ENCODE results near the gene WWOX. TPM values are rescaled to one million over a fixed set of nuclear protein-coding genes. Genes with fewer than 3 reads are reported as not detected.

WWOX gene
- total and polyA plus RNA-seq, 2 of the 4 experiments (the other 2 are of a cell fraction), result 2.7 to 5.4 TPM

- no peaks in the 10 kb centered on the region for H3K79me1 ChIP-seq (ENCODE audit: low read depth in 1 of 2, low read length in 2 of 2)
- peaks cover 24% of the 10 kb centered on the region for H3K9me3 ChIP-seq (ENCODE audit: control insufficient read depth, insufficient read depth, low read length)
- ChIA-PET CTCF (no interaction called here), POLR2A (ENCODE audit: unreplicated experiment) (no interaction called here)
- no peak overlapping the region for H4K5ac ChIP-seq (ENCODE audit: low read depth, low read length)
- H3K23ac ChIP-seq (ENCODE audit: low read depth, low read length), result no peak overlapping the region
- no peak overlapping the region for H3K56ac ChIP-seq (ENCODE audit: extremely low read depth, insufficient read depth, low read length)
- TF ChIP-seq RFX5 (IDR thresholded peaks at IDR 0.05; ENCODE audit: low read depth, low read length) (no peak), POLR2A (IDR thresholded peaks at IDR 0.05; ENCODE audit: low read depth, low read length) (no peak), MXI1 (IDR thresholded peaks at IDR 0.05; ENCODE audit: borderline replicate concordance, low read depth, low read length) (no peak), SMC3 (IDR thresholded peaks at IDR 0.05; ENCODE audit: low read depth, low read length) (no peak), MAZ (IDR thresholded peaks at IDR 0.05; ENCODE audit: borderline replicate concordance, low read depth, low read length) (no peak), RCOR1 (IDR thresholded peaks at IDR 0.05; ENCODE audit: insufficient replicate concordance, low read length) (no peak), USF2 (IDR thresholded peaks at IDR 0.05; ENCODE audit: low read depth, low read length) (no peak), CTCF (conservative IDR thresholded peaks at IDR 0.05; ENCODE audit: low read depth, low read length) (no peak), BHLHE40 (IDR thresholded peaks at IDR 0.05; ENCODE audit: low read depth, low read length) (no peak), ELK1 (IDR thresholded peaks at IDR 0.05; ENCODE audit: borderline replicate concordance, low read depth, low read length) (no peak), MAFK (IDR thresholded peaks at IDR 0.05; ENCODE audit: low read depth, low read length) (no peak), CEBPB (IDR thresholded peaks at IDR 0.05; ENCODE audit: low read depth, low read length) (no peak)
- no peak overlapping the region for H3K27ac ChIP-seq (ENCODE audit: insufficient read depth, low read length)
- H3K9ac ChIP-seq (ENCODE audit: low read depth, low read length), result no peak overlapping the region
- DNase-seq (no peak), ATAC-seq (ENCODE audit: low read depth) (no peak)
- no peaks in the 10 kb centered on the region for H4K20me1 ChIP-seq (ENCODE audit: insufficient read depth, low read length)
- intact Hi-C loops (cut with micrococcal nuclease) (no loop called here), dilution Hi-C loops (cut with HindIII; ENCODE audit: low sequenced_read_pairs, unreplicated experiment) (no loop called here), in situ Hi-C loops (cut with MboI; ENCODE audit: low sequenced_read_pairs) (no loop called here)
- H3K36me3 ChIP-seq (ENCODE audit: control insufficient read depth, insufficient read depth, low read length), result no peaks in the 10 kb centered on the region
- H2AK5ac ChIP-seq (ENCODE audit: low read depth, low read length), result no peak overlapping the region
- BruUV-seq (replicated peaks), result no TSS peak
- H2BK5ac ChIP-seq (ENCODE audit: low read depth, low read length, poor library complexity, severe bottlenecking), result no peak overlapping the region
- H3K4me3 ChIP-seq (ENCODE audit: insufficient read depth, low read depth, low read length), result no peak overlapping the region
- no peak overlapping the region for H3K18ac ChIP-seq (ENCODE audit: low read depth, low read length)
- no peaks in the 10 kb centered on the region for H3K4me1 ChIP-seq (ENCODE audit: control insufficient read depth, insufficient read depth, low read length)
- no peak overlapping the region for H2BK120ac ChIP-seq (ENCODE audit: low read depth, low read length)
- H2BK15ac ChIP-seq (ENCODE audit: low read depth, low read length), result no peak overlapping the region
- H3K4me2 ChIP-seq (ENCODE audit: low read depth, low read length), result no peak overlapping the region
- no peaks in the 10 kb centered on the region for H3K27me3 ChIP-seq (ENCODE audit: control insufficient read depth, insufficient read depth, low read length)
- H3K9me1 ChIP-seq (ENCODE audit: insufficient read depth, low read length), result no peaks in the 10 kb centered on the region
- no peak overlapping the region for H2BK20ac ChIP-seq (ENCODE audit: low read depth, low read length)
- no peak overlapping the region for H3K4ac ChIP-seq (ENCODE audit: low read depth, low read length)
- H4K8ac ChIP-seq (ENCODE audit: low read depth in 2 of 2, low read length in 2 of 2), result no peak overlapping the region
- no peak overlapping the region for H3K14ac ChIP-seq (replicated peaks; ENCODE audit: low read depth, low read length)
- H2AFZ ChIP-seq (replicated peaks; ENCODE audit: low read length, poor library complexity), result no peak overlapping the region
- no CpG with 5 or more reads among the region's 13 CpGs for WGBS, 2 experiments (ENCODE audit: extremely low coverage in 2 of 2, insufficient read length in 1 of 2)
- H4K91ac ChIP-seq (ENCODE audit: insufficient read depth, low read depth, low read length), result no peak overlapping the region
- no peak overlapping the region for H2AK9ac ChIP-seq (replicated peaks; ENCODE audit: low read depth, low read length, poor library complexity)
These were observed 919.4 kb downstream of the WWOX start for GRCh38 chr16:79018650-79019429.
